ENCODE data around the gene NUDT15.

The NUDT15 gene

GRCh38 chr13:48037346-48038173 lies at the start of gene NUDT15 (continued):
- TF ChIP-seq ZBTB26 (tag by site-specific recombination; optimal IDR thresholded peaks at IDR 0.05) = peak; percentile 100
- TF ChIP-seq ZNF514 (tag by site-specific recombination; IDR thresholded peaks at IDR 0.05) = no peak
- TF ChIP-seq ZNF654 (tag by site-specific recombination; IDR thresholded peaks at IDR 0.05; ENCODE audit: low read depth) = 0 out of 2 replicates have a peak, but pooled peaks have one; percentile 17
- no peak for TF ChIP-seq ZNF560 (tag by site-specific recombination; IDR thresholded peaks at IDR 0.05; ENCODE audit: borderline replicate concordance)
- no peak for TF ChIP-seq ZNF132 (tag by site-specific recombination; IDR thresholded peaks at IDR 0.05; ENCODE audit: borderline replicate concordance)
- TF ChIP-seq ZBTB8A (tag by site-specific recombination; IDR thresholded peaks at IDR 0.05) = peak; percentile 66
- TF ChIP-seq GLIS2 (tag by site-specific recombination; IDR thresholded peaks at IDR 0.05) = peak; percentile 5; the same call in 1 of the 2 replicates
- TF ChIP-seq SP2 (tag by site-specific recombination; IDR thresholded peaks at IDR 0.05) = peak; percentile 86
- peak; percentile 98 for TF ChIP-seq ZFP37 (tag by site-specific recombination; IDR thresholded peaks at IDR 0.05)
- peak; percentile 40; the same call in 1 of the 2 replicates for TF ChIP-seq ZBTB20 (tag by site-specific recombination; IDR thresholded peaks at IDR 0.05)
- TF ChIP-seq ATF2 (tag by site-specific recombination; IDR thresholded peaks at IDR 0.05; ENCODE audit: low read depth) = no peak
- peak; percentile 99 for TF ChIP-seq ZNF600 (tag by site-specific recombination; IDR thresholded peaks at IDR 0.05)
- TF ChIP-seq BCL11B (tag by site-specific recombination; IDR thresholded peaks at IDR 0.05; ENCODE audit: low read depth) = no peak
- no peak for TF ChIP-seq ZNF157 (tag by site-specific recombination; IDR thresholded peaks at IDR 0.05)
- no peak for TF ChIP-seq ZNF211 (tag by site-specific recombination; IDR thresholded peaks at IDR 0.05; ENCODE audit: low read depth)
- TF ChIP-seq ZNF488 (tag by site-specific recombination; IDR thresholded peaks at IDR 0.05) = no peak
- TF ChIP-seq ZNF324 (tag by site-specific recombination; IDR thresholded peaks at IDR 0.05) = peak; percentile 86
- TF ChIP-seq ZNF843 (tag by site-specific recombination; IDR thresholded peaks at IDR 0.05) = no peak
- no peak; the same call in 1 of the 2 replicates for TF ChIP-seq SCRT2 (tag by site-specific recombination; IDR thresholded peaks at IDR 0.05)
- 0 out of 2 replicates have a peak, but pooled peaks have one; percentile 35 for TF ChIP-seq BCL11A (tag by site-specific recombination; IDR thresholded peaks at IDR 0.05; ENCODE audit: low read depth)
- TF ChIP-seq CTCF (tag by site-specific recombination; IDR thresholded peaks at IDR 0.05) = peak; percentile 96
- TF ChIP-seq PRDM2 (tag by site-specific recombination; IDR thresholded peaks at IDR 0.05; ENCODE audit: borderline replicate concordance) = no peak
- TF ChIP-seq ZNF423 (tag by site-specific recombination; IDR thresholded peaks at IDR 0.05) = no peak
- 0 out of 2 replicates have a peak, but pooled peaks have one; percentile 10 for TF ChIP-seq GLI4 (tag by site-specific recombination; IDR thresholded peaks at IDR 0.05)
- no peak; the same call in none of the 2 replicates for TF ChIP-seq ZNF561 (tag by site-specific recombination; IDR thresholded peaks at IDR 0.05; ENCODE audit: borderline replicate concordance)
- TF ChIP-seq PRDM1 (tag by site-specific recombination; IDR thresholded peaks at IDR 0.05) = peak; percentile 64
- TF ChIP-seq ELK4 (IDR thresholded peaks at IDR 0.05; ENCODE audit: borderline replicate concordance, low read depth, low read length) = no peak
